Naive B cell (primary cell): ENCODE measurements around the gene EXOC4. TPM values are rescaled to one million over a fixed set of nuclear protein-coding genes. Genes with fewer than 3 reads are reported as not detected.
A peak's percentile ranks its signal among the peaks of the same experiment; 100 is the strongest.
"Not testable (repeated sequence)": the region's sequence is repeated elsewhere in the genome, so short reads cannot be mapped to it uniquely, and the experiment has no call there.

Experiments
- ATAC-seq, 2 donors: fragments of 150-1000 bp; cut with Tn5 transposase; 2 replicates each; pipeline ENCODE4 v1.10.0; 2021; ENCODE audit warnings: low read depth in 2 of 2, mild to moderate bottlenecking in 2 of 2, moderate library complexity in 2 of 2
- DNase-seq: peaks from one replicate; pipeline ENCODE4 v3.0.0; 2022
- H3K27ac Mint-ChIP-seq, 6 donors: one replicate each; pipeline ENCODE4 v1.8.0; 2020 to 2022; ENCODE audit warnings: mild to moderate bottlenecking in 6 of 6, mixed read lengths in 6 of 6, moderate library complexity in 5 of 6, inconsistent platforms in 2 of 6
- H3K27me3 Mint-ChIP-seq, 3 donors: one replicate each; pipeline ENCODE4 v1.8.0; 2021 to 2022; ENCODE audit warnings: mixed read lengths in 3 of 3, mild to moderate bottlenecking in 1 of 3
- H3K36me3 Mint-ChIP-seq, 2 donors: one replicate each; pipeline ENCODE4 v1.8.0; 2020 to 2022; ENCODE audit warnings: mixed read lengths in 2 of 2, inconsistent platforms in 1 of 2, mild to moderate bottlenecking in 1 of 2
- H3K4me1 Mint-ChIP-seq, 3 donors: one replicate each; pipeline ENCODE4 v1.8.0; 2020 to 2022; ENCODE audit warnings: mixed read lengths in 3 of 3, inconsistent platforms in 1 of 3, mild to moderate bottlenecking in 1 of 3, moderate library complexity in 1 of 3
- H3K4me3 Mint-ChIP-seq, 8 donors: one replicate each; pipeline ENCODE4 v1.8.0; 2020 to 2022; ENCODE audit warnings: mild to moderate bottlenecking in 8 of 8, mixed read lengths in 8 of 8, moderate library complexity in 8 of 8, inconsistent platforms in 2 of 8
- H3K9me3 Mint-ChIP-seq, 7 donors: one replicate each; pipeline ENCODE4 v1.8.0; 2020 to 2022; ENCODE audit warnings: mixed read lengths in 7 of 7, mild to moderate bottlenecking in 5 of 7, inconsistent platforms in 2 of 7, moderate library complexity in 1 of 7
- polyA plus RNA-seq, 6 donors: library from polyadenylated mRNA; unstranded; fragments of 300-500 nt; fragmentation: Illumina TruSeq; gene quantifications; one replicate each; pipeline ENCODE4 v1.2.3, GENCODE V29; 2021; ENCODE audit warnings: low read depth in 6 of 6

Gene EXOC4
- polyA plus RNA-seq, 6 donors from 2014 or later = 39.9 to 59.7 (median 47.2) TPM

DNA sequence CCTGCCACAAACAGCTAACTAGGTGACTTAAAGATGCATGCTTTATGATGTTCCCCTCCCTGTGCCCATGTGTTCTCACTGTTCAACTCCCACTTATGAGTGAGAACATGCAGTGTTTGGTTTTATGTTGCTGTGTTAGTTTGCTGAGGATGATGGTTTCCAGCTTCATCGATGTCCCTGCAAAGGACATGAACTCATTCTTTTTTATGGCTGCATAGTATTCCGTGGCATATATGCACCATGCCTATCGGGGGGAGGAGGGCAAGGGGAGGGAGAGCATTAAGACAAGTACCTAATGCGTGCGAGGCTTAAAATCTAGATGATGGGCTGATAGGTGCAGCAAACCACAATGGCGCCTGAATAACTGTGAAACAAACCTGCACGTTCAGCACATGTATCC lies 741.2 kb downstream of the EXOC4 start:
- DNase-seq, ATAC-seq, H3K27me3 Mint-ChIP-seq, H3K4me1 Mint-ChIP-seq, H3K9me3 Mint-ChIP-seq, H3K4me3 Mint-ChIP-seq, H3K27ac Mint-ChIP-seq: not testable (repeated sequence)
- H3K36me3 Mint-ChIP-seq = peaks cover 14 to 25% of the 10 kb centered on the region in 2 donors

DNA sequence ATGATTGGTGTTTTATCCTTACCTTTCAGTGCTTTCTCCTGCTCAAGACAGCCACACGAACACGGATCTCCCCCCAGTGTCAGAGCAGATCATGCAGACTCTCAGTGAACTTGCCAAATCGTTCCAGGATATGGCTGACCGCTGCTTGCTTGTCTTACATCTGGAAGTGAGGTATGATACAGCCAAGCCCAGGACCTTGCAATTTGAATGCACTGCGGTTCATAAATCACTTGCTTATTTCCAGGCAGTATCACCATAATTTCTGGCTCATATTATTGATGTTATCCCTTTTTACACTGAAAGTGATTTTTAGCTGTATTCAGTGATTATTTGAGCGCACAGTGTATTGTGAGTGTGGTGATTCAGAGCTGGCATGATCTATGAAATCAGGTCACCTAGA lies 744.6 kb downstream of the EXOC4 start:
- Mint-ChIP-seq H3K4me1 (no peaks in the 10 kb centered on the region), H3K9me3 (peaks cover 0 to 2% (median 0%) of the 10 kb centered on the region in 7 donors), H3K4me3 (no peak overlapping the region), H3K27me3 (no peaks in the 10 kb centered on the region), H3K36me3 (peaks cover 26% of the 10 kb centered on the region in 2 donors), H3K27ac (no peak overlapping the region)
- DNase-seq (no peak), ATAC-seq (no peak)

DNA sequence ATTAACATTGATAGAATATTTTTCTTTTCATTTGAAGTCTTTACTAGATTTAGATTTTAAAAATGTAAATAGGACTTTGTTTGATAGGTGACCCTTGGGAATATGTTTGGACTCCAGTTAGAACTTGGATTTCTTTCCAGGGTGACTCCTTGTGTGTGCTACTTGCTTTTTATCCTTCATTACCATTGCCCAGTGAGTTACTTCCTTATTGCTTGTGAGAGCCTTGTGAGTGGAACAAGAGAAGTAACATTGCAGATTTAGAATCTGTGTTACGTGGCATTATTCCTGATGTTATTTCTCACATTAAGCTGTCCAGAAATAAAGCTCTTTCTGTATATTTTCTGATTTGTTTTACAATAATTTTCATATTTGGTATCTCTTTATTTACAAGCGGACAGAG lies 746.3 kb downstream of the EXOC4 start:
- H3K27me3 Mint-ChIP-seq = no peaks in the 10 kb centered on the region
- no peaks in the 10 kb centered on the region for H3K9me3 Mint-ChIP-seq
- H3K4me3 Mint-ChIP-seq = no peak overlapping the region
- H3K27ac Mint-ChIP-seq = no peak overlapping the region
- no peaks in the 10 kb centered on the region for H3K4me1 Mint-ChIP-seq
- ATAC-seq = no peak
- peaks cover 19 to 27% of the 10 kb centered on the region in 2 donors for H3K36me3 Mint-ChIP-seq
- no peak for DNase-seq

DNA sequence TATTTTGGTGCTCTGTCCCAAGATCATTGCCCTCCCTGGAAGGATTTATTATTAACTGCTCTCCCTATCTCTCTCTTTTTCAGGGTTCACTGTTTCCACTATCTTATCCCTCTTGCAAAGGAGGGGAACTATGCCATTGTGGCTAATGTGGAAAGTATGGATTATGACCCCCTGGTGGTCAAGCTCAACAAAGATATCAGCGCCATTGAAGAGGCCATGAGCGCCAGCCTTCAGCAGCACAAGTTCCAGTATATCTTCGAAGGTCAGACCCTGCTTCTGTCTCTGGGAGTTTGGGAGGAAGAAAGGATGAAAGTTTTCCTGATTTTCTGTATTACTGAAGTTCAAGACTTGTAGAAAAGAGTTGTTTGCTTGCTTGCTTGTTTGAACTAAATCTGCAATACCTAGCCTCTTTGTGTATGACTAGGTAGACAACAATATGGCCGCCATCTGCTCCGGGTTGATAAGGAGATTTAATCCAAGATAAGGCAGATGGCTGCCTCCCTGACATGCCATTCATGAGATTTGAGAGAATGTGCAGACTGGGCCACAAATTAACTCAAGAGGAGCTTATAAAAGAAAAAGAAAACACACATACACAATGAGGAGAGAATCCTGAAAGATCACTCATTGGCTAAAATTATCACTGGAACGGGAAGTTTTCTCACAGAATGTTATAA lies 752.1 kb downstream of the EXOC4 start:
- no peak overlapping the region for H3K4me3 Mint-ChIP-seq

DNA sequence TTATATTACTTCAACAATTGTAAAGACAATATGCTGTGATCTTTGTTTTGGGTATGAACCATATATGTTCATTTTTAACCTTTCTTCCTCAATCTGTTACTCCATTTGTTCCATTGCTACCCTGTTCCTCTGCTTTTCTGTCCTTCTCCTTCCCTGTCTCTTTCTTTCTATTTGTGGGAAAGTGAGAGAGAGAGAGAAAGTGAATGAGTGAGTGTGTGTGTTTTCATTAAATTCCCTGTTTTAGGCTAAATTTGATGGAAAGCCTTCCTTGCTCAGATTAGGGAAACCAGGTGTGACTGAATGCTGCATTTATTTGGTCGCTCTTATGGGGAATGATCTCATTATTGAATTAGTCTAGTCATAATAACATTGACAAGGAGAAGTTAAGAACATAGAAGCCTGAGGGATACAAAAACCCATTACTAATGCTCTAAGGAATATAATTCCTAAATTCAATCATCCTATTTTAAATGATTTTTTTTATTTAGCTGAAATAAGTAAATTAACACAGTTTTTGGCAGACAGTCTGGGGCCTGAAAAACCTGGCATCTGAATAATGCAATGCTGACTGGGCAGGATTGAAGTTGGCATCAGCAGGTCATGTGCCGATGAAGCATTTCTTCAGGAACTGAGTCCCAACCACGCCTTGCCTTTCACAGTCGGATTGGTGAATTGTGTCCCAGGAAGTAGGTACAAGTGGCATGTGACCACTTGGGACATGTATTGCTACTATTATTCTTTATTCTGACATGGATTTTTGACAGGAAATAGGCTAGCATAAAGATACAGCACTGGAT lies 756.6 kb downstream of the EXOC4 start:
- no peak overlapping the region for H3K4me3 Mint-ChIP-seq
- peaks cover 32 to 39% of the 10 kb centered on the region in 2 donors for H3K36me3 Mint-ChIP-seq
- DNase-seq = no peak
- H3K9me3 Mint-ChIP-seq = no peaks in the 10 kb centered on the region
- no peaks in the 10 kb centered on the region for H3K27me3 Mint-ChIP-seq
- ATAC-seq = no peak
- H3K27ac Mint-ChIP-seq = no peak overlapping the region
- no peaks in the 10 kb centered on the region for H3K4me1 Mint-ChIP-seq

More for the DNA sequence above, 752.1 kb downstream of the EXOC4 start:
- Mint-ChIP-seq H3K4me1 (no peaks in the 10 kb centered on the region), H3K27ac (peak overlapping the region in 2 of 6 donors; percentile 16 to 29), H3K27me3 (no peaks in the 10 kb centered on the region), H3K9me3 (no peaks in the 10 kb centered on the region), H3K36me3 (peaks cover 19 to 40% of the 10 kb centered on the region in 2 donors)
- DNase-seq = no peak
- ATAC-seq = no peak

DNA sequence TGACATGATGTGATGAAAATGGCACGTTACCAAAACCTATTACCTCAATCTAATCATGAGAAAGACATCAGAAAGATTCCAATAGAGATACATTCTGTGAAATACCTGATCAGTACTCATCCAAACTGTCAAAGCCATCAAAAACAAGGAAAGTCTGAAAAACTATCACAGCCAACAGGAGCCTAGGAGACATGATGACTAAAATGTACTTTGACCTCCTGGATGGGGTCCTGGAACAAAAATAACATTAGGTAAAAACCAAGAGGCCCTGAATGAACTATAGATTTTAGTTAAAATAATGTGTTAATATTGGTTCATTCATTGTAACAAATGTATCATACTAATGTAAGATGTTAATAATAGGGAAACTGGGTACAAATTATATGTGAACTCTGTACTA lies 760.4 kb downstream of the EXOC4 start:
- Mint-ChIP-seq H3K4me3 (no peak overlapping the region), H3K27ac (no peak overlapping the region), H3K9me3 (no peaks in the 10 kb centered on the region), H3K27me3 (no peaks in the 10 kb centered on the region), H3K36me3 (peaks cover 17 to 29% of the 10 kb centered on the region in 2 donors), H3K4me1 (no peaks in the 10 kb centered on the region)
- no peak for ATAC-seq
- DNase-seq = no peak

DNA sequence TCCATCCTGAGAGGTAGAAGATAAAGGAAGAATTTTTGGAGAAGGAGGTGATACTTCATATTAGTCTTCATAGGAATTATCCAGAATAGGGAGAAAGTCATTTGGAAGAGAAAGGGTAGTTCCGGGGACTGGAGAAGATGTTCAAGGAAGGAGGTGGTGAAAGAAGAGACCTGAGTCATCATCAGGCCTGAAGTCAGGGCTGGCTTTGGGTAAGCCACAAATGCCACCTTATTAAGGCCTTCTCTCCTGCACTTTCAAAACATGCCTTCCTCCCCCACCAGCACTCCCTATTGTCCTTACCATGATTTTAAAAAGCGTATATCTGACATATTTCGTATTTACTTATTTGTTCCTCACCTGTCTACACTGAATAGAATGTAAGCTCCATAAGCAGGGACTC lies 762.1 kb downstream of the EXOC4 start:
- H3K36me3 Mint-ChIP-seq = peaks cover 5 to 21% of the 10 kb centered on the region in 2 donors
- no peaks in the 10 kb centered on the region for H3K9me3 Mint-ChIP-seq
- no peak overlapping the region for H3K4me3 Mint-ChIP-seq
- ATAC-seq (no peak), DNase-seq (no peak)
- H3K4me1 Mint-ChIP-seq = no peaks in the 10 kb centered on the region
- H3K27ac Mint-ChIP-seq = peak overlapping the region in 1 of 6 donors; percentile 33
- no peaks in the 10 kb centered on the region for H3K27me3 Mint-ChIP-seq

DNA sequence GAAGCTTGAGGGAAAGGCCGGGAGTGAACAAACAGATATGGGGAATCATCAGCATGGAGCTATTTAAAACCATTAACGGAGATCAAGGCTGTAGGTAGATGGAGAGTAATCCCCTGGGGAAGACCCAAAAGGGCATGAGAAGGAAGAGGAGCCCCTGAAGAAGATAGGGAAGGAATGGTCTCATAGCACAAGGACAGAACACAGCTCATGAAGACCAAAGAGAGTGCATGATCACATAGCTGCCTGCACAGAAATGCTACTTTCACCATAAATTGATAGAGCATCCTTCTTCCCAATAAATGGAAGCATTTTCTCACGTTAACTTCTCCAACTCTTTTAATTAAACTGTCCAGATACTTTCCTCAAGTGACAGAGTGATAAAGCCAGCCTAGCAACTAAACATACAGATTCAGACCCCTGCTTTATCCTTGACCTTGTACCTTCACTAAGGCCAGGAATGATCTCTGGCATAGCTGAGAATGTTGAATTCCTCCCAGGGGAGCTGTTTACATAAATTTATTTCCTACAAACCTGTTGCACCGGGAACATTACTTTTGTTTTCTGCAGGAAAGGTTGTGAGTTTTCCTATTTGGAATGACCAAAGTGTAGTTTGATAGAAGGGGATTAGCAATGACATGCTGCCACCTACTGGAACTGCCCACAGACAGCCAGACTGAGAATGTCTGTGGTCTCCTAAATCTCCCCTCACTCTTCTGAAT lies 763.5 kb downstream of the EXOC4 start:
- Mint-ChIP-seq H3K9me3 (no peaks in the 10 kb centered on the region), H3K4me1 (no peaks in the 10 kb centered on the region), H3K27ac (peak overlapping the region in 3 of 6 donors; percentile 1 to 39 (median 24)), H3K36me3 (peaks cover 0 to 13% of the 10 kb centered on the region in 2 donors), H3K27me3 (no peaks in the 10 kb centered on the region), H3K4me3 (no peak overlapping the region)
- no peak for ATAC-seq
- no peak for DNase-seq

DNA sequence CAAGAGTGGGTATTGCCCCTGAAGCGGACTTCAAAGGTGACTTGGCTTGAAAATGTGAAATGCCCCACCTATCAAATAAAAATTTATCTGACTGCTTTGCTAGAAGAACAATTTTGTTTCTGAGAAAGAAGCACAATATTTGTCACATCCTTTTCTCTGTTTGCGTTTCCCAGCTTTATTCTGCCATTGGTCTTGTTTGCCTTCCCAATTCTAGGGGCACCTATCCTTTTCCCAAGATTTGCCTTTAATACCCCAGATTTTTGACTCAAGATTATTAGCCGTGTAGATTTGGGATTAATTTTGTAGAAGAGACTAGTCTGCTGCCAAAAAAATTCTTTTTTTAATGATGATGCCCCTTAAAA lies 764.0 kb downstream of the EXOC4 start:
- H3K9me3 Mint-ChIP-seq = no peaks in the 10 kb centered on the region

DNA sequence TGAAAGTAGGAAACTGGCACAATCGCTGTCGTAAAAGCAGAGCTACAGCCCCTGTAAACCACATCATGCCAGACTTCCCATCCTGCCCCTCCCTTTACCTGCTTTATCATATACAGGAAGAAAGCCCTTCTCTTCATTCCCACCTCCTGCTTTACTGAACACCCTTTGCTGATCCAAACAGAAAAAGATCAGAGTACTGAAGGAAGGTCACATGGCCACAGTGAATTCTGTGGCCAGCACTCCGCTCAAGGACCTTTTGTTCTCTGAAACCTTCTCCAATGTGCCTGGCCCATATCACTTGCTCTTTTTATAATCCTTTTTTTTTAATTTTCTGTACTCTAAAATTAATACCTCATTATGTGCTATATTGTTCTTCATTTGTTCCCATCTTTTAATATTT lies 765.4 kb downstream of the EXOC4 start:
- DNase-seq (no peak), ATAC-seq (no peak)
- Mint-ChIP-seq H3K9me3 (no peaks in the 10 kb centered on the region), H3K27me3 (no peaks in the 10 kb centered on the region), H3K4me3 (peak overlapping the region in 1 of 8 donors; percentile 76), H3K4me1 (no peaks in the 10 kb centered on the region), H3K27ac (peak overlapping the region in 1 of 6 donors; percentile 27), H3K36me3 (no peaks in the 10 kb centered on the region)

More for the DNA sequence above, 764.0 kb downstream of the EXOC4 start:
- DNase-seq (no peak), ATAC-seq (no peak)
- no peaks in the 10 kb centered on the region for H3K4me1 Mint-ChIP-seq
- no peaks in the 10 kb centered on the region for H3K27me3 Mint-ChIP-seq
- H3K36me3 Mint-ChIP-seq = peaks cover 0 to 8% of the 10 kb centered on the region in 2 donors
- H3K4me3 Mint-ChIP-seq = no peak overlapping the region
- no peak overlapping the region for H3K27ac Mint-ChIP-seq

DNA sequence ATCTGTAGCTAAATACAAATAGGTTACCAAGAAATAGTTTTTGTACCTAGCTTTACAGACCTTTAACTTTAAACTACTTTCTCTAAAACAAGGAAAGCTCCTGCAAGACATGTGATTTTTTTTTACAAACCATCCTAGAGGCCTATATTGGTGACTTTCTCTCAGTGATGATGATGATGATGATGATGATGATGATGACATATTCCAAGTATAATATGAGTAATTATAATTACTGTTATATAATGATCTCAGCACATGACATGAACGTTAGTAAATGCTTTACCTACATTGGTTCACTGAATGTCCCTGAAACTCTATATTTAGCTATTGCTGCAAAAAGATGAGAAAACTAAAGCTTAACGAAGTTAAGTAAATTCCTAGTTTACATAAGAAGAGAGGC lies 766.4 kb downstream of the EXOC4 start:
- H3K36me3 Mint-ChIP-seq = no peaks in the 10 kb centered on the region
- no peaks in the 10 kb centered on the region for H3K4me1 Mint-ChIP-seq
- H3K9me3 Mint-ChIP-seq = no peaks in the 10 kb centered on the region
- H3K4me3 Mint-ChIP-seq = no peak overlapping the region
- DNase-seq (no peak), ATAC-seq (no peak)
- no peaks in the 10 kb centered on the region for H3K27me3 Mint-ChIP-seq
- H3K27ac Mint-ChIP-seq = no peak overlapping the region

DNA sequence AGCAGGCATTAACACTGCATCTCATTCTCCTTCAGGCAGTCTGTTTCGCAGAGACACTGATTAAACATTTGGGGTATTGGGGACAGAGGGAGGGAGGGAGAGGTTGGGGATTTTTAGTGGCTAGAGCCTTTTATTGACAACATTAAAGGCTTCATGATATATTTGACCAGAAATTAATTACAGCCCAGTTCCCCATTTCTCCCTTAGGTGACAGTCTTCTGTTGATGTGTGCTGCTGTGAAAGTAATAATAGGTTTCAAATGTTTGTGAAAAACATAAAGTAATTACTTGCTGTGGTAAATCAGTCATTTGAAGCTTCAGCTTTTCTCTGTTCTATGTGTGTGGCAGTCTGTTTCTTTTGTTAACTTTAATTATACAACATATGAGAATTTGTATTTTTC lies 769.0 kb downstream of the EXOC4 start:
- Mint-ChIP-seq H3K4me3 (no peak overlapping the region), H3K27ac (no peak overlapping the region), H3K9me3 (no peaks in the 10 kb centered on the region), H3K36me3 (peaks cover 0 to 7% of the 10 kb centered on the region in 2 donors), H3K27me3 (no peaks in the 10 kb centered on the region), H3K4me1 (no peaks in the 10 kb centered on the region)
- no peak for ATAC-seq
- DNase-seq = no peak

DNA sequence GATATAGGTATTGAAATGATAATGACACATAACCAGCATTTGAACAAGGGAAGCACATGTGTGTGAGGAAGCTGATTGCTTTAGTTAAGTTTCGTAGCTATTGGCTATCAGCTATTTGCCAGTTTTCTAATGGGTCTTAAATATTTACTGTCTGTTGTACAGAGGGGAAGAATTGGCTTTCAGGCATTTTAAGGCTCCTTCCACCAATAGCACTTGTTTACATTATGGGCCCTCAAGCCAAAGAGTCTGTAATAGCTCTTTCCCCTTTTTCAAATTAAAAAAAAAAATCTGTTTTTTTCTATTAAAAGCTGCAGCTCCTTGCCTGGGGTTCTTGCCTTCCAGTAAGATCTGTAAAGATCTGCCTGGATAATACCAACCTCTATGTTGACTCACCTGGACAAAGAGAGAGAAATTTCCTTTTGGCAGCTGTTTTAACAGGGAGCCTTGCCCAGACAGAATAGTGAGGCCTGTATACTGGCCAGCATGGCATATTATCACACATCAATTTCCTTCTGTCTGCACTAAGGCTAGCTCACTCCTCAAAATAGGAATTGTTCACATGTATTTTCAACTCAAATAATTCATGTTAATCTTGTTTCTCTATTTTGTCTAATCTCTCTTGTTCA lies 769.5 kb downstream of the EXOC4 start:
- H3K4me3 Mint-ChIP-seq = no peak overlapping the region
- peaks cover 0 to 8% of the 10 kb centered on the region in 2 donors for H3K36me3 Mint-ChIP-seq
- no peaks in the 10 kb centered on the region for H3K4me1 Mint-ChIP-seq
- H3K9me3 Mint-ChIP-seq = no peaks in the 10 kb centered on the region
- no peaks in the 10 kb centered on the region for H3K27me3 Mint-ChIP-seq
- no peak for ATAC-seq
- H3K27ac Mint-ChIP-seq = peak overlapping the region in 1 of 6 donors; percentile 48
- no peak for DNase-seq
